ENCODE measurements around the gene CRX.
"Not testable (repeated sequence)": the region's sequence is repeated elsewhere in the genome, so short reads cannot be mapped to it uniquely, and the experiment has no call there.

CRX gene

GRCh38 chr19:47821460-47822020 lies at the start of gene CRX:
CRX (plus strand) TSS chr19:47821937; CDS start chr19:47834444, 12,507 bp downstream.
- DNase-seq: no peak

DNA sequence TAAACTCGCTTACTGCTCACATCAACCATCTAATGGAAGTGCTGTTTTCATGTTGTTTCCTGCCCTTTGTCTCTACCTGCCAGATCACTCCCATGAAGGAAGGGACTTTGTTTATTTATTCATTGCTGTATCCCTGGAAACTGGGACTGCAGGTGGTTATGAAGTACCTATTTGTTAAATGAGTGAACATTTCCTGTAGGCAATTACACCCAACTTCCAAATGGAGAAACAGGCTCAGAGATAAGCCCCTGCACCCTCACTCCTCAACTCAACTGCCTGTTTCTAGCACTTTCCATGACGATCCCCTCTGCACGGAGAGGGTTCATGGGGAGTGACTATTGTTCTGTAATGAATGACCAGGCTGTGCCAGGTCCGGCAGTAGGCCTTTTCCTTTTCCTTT lies 45.2 kb upstream of the CRX start:
- peak in 7 of 58 donors; percentile 5 to 64 (median 31) for DNase-seq

GRCh38 chr19:47777245-47778048 lies 44.3 kb upstream of the CRX start:
- DNase-seq: not testable (repeated sequence)

DNA sequence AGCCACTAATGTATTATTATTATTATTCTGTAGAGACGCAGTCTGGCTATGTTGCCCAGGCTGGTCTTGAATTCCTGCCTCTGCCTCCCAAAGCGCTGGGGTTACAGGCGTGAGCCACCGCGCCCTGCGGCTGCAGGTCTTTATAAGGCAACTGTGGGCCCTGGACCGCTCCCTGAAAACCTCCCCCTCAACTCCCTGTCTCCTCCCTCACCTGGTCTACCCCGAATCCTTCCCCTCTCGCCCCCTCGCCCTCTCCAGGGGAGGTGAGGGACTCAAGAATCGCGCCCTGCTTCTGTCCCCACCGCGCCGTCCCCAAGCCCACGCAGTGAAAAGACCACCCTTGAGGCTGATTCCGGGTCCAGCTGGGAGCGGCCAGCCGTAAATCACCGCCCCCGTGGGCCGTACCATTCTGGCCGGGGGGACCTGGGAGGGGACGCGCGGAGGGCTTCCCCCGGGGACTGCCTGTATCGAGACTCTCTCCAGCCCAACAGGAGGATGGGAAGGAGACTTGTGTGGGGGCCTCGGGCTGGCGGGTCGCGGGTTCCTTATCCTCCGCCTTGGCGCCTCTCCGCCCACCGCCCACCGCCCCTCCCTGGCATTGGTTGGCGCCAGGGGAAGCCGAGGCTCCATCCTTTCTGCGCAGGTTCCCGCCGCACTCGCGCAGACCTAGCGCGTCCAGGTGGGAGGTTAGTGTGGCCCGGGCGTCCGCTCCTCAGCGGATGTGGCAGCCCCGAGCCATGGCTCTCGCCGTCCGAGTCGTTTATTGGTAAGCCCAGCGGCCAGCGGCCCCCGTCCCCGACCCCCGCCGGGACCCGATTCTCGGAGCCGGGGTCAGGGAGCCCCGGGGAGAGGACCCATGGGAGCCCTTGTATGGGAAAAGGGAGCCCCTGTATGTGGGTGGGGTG lies 43.4 kb upstream of the CRX start, which contains the start of gene SELENOW:
Gene SELENOW, plus strand, starts transcription at position 655 of the 905 bp plus-strand sequence. Its CDS starts 83 bp downstream, at position 738.
- DNase-seq: peak in 57 of 58 donors; percentile 50 to 93 (median 83)

- peak in 49 of 58 donors; percentile 8 to 75 (median 35) for DNase-seq
Measured at GRCh38 chr19:47778954-47779351, 42.8 kb upstream of the CRX start.

DNA sequence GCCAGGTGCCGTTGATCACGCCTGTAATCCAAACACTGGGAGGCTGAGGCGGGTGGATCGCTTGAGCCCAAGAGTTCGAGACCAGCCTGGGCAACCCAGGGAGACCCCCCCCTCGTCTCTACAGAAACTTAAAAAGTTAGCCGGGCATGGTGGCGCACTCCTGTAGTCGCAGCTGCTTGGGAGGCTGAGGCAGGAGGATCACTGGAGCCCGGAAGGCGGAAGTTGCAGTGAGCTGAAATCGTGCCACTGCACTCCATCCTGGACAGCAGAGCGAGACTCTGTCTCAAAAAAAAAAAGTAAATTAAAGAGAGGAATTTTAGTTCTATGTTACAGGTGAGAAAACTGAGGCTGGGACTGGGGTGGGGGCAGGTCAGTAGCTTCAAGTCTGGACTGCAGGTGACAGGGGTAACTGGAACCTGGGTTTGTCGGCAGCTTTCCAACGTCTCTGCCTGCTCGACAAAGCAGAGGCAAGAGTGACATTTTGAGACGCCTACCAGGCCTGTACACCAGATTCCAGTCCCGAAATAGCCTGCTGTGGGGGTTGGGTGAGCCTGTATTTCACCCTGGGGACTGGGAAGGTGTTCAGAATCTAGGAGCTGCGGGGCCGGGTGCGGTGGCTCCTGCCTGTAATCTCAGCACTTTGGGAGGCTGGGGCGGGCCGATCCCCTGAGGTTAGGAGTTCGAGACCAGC lies 42.1 kb upstream of the CRX start:
- peak in 39 of 58 donors; percentile 6 to 62 (median 29) for DNase-seq

DNA sequence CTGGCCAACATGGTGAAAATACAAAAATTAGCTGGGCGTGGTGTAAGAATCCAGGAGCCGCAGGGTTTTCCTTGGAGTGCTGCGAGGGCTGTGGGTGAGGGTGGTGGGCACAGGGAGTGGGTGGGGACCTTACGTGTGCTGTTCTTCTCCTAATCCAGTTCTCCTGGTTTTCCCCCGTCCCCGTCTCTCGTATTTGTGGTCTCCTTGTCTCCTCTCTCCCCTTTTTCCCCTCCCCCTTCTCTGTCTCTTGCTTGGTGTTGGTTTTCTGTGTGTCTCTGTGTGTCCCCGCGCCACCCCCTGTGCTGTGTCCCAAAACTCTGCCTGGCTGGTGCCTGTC lies 41.6 kb upstream of the CRX start:
- DNase-seq: no peak

DNA sequence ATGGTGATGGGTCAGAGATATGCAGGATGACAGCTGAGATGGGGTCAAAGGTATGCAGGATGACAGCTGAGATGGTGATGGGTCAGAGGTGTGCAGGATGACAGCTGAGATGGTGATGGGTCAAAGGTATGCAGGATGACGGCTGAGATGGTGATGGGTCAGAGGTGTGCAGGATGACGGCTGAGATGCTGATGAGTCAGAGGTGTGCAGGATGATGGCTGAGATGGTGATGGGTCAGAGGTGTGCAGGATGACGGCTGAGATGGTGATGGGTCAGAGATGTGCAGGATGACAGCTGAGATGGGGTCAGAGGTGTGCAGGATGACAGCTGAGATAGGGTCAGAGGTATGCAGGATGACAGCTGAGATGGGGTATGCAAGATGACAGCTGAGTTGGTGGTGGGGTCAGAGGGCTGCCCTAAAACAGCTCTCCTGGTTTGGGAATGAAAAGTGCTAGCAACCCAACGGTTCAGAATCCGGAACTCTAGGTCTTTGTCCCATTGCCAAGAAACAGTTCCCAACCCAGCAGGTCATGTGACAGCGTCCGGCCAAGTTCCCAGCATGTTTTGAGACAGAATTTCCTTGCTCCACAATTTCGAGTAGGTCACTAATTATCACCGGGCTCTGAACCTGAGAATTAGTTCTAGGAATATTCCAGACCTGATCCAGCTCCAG lies 40.0 kb upstream of the CRX start:
- DNase-seq: peak in 49 of 58 donors; percentile 4 to 79 (median 44)

DNA sequence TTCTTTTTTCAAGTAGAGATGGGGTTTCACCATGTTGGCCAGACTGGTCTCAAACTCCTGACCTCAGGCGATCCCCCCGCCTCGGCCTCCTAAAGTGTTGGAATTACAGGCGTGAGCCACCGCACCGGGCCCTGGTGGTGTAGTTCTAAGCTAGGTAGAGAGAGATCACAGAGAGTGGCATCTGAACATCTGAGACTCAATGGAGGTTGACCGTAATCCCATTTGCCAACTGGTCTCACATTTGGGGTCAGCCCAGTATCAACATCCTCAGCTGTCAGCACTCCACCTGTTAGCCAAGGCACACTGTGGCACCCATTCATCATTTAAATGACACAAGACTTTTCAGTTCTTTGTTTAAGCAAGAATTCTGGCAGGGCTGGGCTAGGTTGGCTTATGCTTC lies 35.2 kb upstream of the CRX start:
- DNase-seq: no peak

DNA sequence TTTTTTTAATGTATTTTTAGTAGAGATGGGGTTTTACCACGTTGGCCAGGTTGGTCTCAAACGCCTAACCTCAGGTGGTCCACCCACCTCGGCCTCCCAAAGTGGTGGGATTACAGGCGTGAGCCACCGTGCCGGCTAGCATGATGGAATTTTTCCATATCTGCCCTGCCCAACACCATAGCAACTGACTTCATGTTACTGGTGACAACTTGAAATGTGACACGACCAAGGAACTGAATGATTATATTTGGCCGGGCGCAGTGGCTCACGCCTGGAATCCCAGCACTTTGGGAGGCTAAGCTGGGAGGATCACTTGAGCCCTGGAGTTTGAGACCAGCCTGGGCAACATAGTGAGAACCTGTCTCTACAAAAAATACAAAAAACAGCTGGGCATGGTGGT lies 34.4 kb upstream of the CRX start:
- DNase-seq: not testable (repeated sequence)

DNA sequence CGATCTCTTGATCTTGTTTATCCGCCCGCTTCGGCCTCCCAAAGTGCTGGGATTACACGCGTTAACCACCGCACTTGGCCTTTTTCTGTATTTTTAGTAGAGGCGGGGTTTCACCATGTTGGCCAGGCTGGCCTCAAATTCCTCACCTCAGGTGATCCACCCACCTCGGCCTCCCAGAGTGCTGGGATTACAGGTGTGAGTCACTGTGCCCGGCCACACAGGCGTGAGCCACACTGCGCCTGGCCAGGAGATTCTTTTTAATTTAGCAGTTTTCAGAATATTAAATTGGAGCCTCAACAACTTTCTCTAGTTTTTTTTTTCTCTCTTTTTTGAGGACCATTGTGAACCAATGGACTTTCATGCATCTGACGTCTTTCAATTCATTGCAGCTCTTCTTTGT lies 31.9 kb upstream of the CRX start:
- not testable (repeated sequence) for DNase-seq

GRCh38 chr19:47790398-47790814 lies 31.3 kb upstream of the CRX start:
- peak in 52 of 58 donors; percentile 4 to 89 (median 46) for DNase-seq

DNA sequence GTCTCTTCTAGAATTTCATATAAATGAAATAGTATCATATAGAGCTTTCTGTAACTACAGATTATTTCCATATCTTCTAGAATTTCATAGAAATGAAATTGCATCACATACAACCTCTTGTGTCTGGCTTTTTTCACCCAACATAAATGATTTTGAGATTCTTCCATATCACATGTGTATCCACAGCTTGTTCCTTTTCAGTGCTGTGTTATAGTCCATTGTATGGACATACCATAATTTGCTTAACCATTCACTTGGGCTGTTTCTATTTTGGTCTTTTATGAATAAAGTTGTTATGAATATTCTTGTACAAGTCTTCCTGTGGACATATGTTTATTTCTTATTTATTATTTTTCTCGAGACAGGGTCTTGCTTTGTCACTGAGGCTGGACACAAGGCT lies 29.1 kb upstream of the CRX start:
- no peak for DNase-seq

- no peak for DNase-seq
Measured at GRCh38 chr19:47794526-47794925, 27.2 kb upstream of the CRX start.

DNA sequence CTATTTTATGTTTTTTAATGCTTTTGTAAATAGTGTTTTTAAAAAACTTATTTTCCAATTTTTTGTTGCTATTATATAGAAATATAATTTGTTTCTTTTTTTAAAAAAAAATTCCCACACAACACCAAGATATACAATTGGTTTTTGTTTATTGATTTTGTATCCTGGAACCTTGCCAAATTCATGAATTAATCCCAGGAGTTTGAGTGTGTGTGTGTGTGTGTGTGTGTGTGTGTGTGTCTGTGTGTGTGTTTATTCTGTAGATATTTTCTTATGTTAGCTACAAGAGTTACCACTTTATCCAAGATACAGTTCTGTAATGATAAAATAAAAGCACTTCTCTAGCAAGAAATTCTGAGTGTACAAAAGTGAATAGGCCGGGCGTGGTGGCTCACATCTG lies 25.0 kb upstream of the CRX start:
- no peak for DNase-seq

GRCh38 chr19:47797996-47798903 lies 23.5 kb upstream of the CRX start:
- DNase-seq: no peak

GRCh38 chr19:47798904-47799266 lies 22.9 kb upstream of the CRX start:
- no peak for DNase-seq

DNA sequence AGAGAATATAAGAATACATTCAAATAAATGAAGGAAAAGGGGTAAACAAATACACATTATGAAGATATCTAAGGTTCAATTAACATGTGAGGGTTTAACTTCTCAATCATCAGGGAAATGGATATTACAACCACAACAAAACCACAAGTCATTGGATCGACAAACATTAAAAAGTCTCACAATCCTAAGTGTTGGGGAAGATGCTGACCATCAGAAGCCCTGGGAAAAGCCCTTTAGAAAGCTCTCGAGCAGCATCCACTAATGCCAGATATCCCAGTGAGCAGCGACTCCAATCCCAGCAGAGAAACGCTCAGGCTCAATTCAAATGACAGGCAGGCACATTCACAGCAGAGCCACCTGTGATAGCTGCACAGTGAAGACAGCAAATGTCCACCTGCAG lies 20.5 kb upstream of the CRX start:
- no peak for DNase-seq

DNA sequence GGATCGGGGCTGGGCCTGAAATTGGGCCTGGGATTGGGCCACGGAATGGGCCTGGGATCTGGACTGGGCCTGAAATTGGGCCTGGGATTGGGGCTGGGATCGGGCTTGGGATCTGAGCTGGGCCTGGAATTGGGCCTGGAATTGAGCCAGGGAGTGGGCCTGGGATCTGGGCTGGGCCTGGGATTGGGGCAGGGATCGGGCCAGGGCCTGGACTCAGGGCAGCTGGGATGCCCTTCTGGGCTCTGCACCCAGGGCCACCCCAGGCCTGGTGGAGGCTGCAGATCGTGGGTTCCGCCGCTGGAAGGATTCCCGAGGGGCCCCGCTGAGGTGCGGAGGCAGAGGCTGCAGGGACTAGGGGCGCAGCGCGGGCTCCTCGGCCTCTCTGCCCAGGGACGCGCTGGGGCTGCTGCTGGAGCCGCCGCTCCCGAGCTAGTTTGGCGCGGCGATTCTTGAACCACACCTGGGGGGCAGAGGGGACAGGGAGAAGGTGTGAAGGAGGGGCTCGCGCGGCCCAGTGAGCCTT lies 19.2 kb upstream of the CRX start:
- DNase-seq: no peak

Data from anterior cingulate cortex (tissue), 58 donors.